Thoracic aorta (tissue), 2 donors: ENCODE measurements around the gene CHN2. TPM values are rescaled to one million over a fixed set of nuclear protein-coding genes. Genes with fewer than 3 reads are reported as not detected.

ENCODE experiments used
- ATAC-seq: fragments of 150-250 bp; one replicate; pipeline ENCODE4 v1.8.0; 2017; ENCODE audit warnings: low read depth; ENCODE audit not compliant: insufficient number of reproducible peaks, low FRiP score
- DNase-seq: peaks from one replicate; pipeline ENCODE4 v3.0.0-alpha.2; 2020; ENCODE audit warnings: low spot score
- H3K27ac ChIP-seq, 2 donors: fragments of 200-600 bp; sonication (generic); 1 replicate in 1 of 2; 2 replicates in 1 of 2; pipeline ENCODE4 v1.5.1; 2016; ENCODE audit warnings: mild to moderate bottlenecking in 2 of 2, moderate library complexity in 2 of 2
- H3K27me3 ChIP-seq: fragments of 200-600 bp; sonication (generic); replicated peaks from 2 replicates; pipeline ENCODE4 v1.6.0; 2016; ENCODE audit warnings: mild to moderate bottlenecking; ENCODE audit not compliant: insufficient read depth
- H3K36me3 ChIP-seq: fragments of 200-600 bp; sonication (generic); one replicate; pipeline ENCODE4 v1.5.1; 2016
- H3K4me1 ChIP-seq, 2 donors: fragments of 200-600 bp; sonication (generic); 1 replicate in 1 of 2; 2 replicates in 1 of 2; pipeline versions ENCODE4 v1.5.1 to v1.6.0; 2016; ENCODE audit warnings: low read depth in 2 of 2, mild to moderate bottlenecking in 1 of 2; ENCODE audit not compliant: control insufficient read depth in 1 of 2
- H3K4me3 ChIP-seq: fragments of 200-600 bp; sonication (generic); 2 replicates; pipeline ENCODE4 v1.5.1; 2016; ENCODE audit warnings: mild to moderate bottlenecking
- H3K9me3 ChIP-seq: fragments of 200-600 bp; sonication (generic); 2 replicates; pipeline ENCODE4 v1.5.1; 2016
- total RNA-seq, 2 donors: library from RNA; depleted of rRNA; stranded (reverse); fragments of >200 nt; gene quantifications; one replicate each; pipeline versions ENCODE4 v1.1.0 to v1.2.3, GENCODE V29; 2016
- TF ChIP-seq, protein P1 (sequence below): fragments of 200-600 bp; sonication (generic); IDR thresholded peaks from one replicate; pipeline ENCODE4 v1.5.1; 2019; ENCODE audit warnings: antibody characterized with exemption

Gene CHN2
- total RNA-seq, 2 donors from 2014 or later: 22.6 to 44.7 TPM

DNA sequence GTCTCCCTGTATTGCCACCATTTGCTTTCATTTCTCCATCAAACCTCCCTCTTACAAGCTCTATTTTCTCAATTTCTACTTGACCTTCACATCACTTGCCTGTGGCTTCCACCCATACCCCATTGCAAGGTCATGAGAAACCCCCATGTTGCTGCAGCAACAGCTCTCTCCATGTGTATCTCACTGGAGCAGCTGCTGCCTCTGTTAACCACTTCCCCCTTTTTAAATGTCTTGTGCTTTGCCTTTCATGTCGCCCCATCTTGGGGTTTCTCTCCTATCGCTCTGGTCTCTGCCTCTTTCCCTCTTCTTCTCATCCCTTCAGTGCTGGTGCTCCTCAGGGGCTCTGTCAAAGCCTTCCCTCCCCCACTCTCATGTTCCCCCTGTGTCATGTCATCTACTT, 148.8 kb downstream of the CHN2 start:
- no peaks in the 10 kb centered on the region for H3K9me3 ChIP-seq
- H3K4me1 ChIP-seq: peaks cover 0 to 3% of the 10 kb centered on the region in 2 donors
- H3K27ac ChIP-seq: no peak overlapping the region
- no peak overlapping the region for H3K4me3 ChIP-seq
- H3K36me3 ChIP-seq: no peaks in the 10 kb centered on the region
- ATAC-seq (no peak), DNase-seq (no peak)
- H3K27me3 ChIP-seq: no peaks in the 10 kb centered on the region
- TF ChIP-seq, protein P1, sequence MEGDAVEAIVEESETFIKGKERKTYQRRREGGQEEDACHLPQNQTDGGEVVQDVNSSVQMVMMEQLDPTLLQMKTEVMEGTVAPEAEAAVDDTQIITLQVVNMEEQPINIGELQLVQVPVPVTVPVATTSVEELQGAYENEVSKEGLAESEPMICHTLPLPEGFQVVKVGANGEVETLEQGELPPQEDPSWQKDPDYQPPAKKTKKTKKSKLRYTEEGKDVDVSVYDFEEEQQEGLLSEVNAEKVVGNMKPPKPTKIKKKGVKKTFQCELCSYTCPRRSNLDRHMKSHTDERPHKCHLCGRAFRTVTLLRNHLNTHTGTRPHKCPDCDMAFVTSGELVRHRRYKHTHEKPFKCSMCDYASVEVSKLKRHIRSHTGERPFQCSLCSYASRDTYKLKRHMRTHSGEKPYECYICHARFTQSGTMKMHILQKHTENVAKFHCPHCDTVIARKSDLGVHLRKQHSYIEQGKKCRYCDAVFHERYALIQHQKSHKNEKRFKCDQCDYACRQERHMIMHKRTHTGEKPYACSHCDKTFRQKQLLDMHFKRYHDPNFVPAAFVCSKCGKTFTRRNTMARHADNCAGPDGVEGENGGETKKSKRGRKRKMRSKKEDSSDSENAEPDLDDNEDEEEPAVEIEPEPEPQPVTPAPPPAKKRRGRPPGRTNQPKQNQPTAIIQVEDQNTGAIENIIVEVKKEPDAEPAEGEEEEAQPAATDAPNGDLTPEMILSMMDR: no peak

DNA sequence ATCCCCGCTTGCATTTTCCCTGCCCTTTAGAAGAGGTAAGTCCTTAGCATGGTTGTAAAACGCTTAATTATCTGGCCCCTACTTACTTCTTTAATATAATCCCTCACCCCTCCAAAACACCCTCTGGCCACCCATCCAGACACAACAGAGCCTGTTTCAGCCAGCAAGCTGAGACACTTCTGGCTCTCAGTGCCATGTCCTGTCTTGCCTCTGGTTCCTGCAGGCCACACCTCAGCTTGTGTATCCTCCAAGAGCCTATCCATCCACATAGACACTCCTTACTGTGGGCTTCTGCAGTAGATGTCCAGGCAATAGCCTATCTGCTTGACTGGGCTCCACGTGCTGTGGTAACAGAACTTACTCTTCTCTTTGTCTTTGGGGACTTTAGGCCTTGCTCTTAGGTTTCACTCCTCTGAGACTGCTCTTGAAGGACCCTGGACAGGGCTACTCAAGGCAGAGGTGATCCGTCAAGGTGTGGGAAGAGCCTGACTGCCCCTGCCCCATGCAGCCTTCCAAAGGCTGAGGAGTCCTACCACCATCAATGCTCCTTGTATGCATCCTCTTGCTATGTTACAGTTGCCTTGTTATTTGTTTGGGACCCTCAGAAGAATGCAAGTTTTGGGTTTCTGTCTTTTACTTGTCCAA, 149.9 kb downstream of the CHN2 start:
- no peaks in the 10 kb centered on the region for H3K9me3 ChIP-seq
- TF ChIP-seq, protein P1: no peak
- no peaks in the 10 kb centered on the region for H3K27me3 ChIP-seq
- DNase-seq (no peak), ATAC-seq (no peak)
- H3K4me3 ChIP-seq: no peak overlapping the region
- H3K36me3 ChIP-seq: no peaks in the 10 kb centered on the region
- no peaks in the 10 kb centered on the region for H3K4me1 ChIP-seq
- no peak overlapping the region for H3K27ac ChIP-seq

DNA sequence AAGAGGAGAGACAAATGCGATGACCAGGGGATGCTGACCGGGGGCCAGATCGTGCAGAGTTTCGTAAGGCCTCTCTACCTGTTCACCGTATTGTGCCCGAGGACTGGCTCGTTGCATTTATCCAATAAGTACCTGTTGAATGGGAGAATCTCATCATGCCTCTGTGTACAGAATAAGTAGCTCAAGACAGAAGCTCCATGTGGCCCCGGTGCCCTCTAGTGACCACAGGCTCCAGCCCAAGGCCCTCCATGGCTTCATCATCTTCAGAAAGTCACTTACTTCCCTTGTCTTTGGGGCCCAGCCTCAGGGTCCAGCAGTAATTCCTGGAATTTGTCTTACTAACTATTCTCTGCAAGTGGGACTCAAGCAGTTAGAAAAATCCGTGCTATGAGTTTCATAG, 151.0 kb downstream of the CHN2 start:
- H3K27me3 ChIP-seq: no peaks in the 10 kb centered on the region
- no peak overlapping the region for H3K27ac ChIP-seq
- no peaks in the 10 kb centered on the region for H3K4me1 ChIP-seq
- no peak overlapping the region for H3K4me3 ChIP-seq
- TF ChIP-seq, protein P1: no peak
- no peaks in the 10 kb centered on the region for H3K36me3 ChIP-seq
- H3K9me3 ChIP-seq: no peaks in the 10 kb centered on the region
- DNase-seq: no peak
- no peak for ATAC-seq

DNA sequence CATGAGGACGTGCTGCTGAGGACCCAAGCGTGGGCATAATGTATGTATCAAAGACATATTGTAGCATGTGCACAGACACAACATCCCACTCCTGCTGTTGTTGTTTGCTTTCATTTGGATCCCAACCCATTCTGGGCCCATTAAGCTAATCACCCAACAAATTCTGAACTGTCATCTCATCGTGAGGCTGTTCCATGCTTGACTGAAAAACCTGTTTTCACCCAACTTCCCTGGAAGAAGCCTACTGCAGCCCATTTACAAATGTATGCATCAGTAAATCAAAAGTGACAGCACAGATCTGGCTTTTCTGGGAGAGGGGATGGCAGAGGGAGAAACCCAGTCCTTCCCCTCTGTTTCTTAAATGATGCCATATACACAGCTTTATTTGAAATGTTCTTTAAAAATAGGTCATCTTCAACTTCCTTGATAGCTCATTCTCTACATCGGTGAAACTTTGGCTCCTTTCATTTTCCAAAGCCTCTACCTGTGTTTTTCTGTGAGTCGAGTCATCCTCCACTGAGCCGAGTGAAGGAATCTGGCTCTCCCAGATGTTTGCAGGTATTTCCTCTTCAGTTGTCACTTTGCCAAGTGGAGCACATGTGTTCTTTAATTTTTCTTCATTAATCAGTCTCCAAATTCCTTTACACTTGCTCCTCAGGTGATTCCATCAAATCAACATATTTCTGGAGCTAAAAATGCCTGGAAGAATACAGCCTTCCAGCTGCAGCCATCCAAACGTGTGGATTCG, 151.8 kb downstream of the CHN2 start:
- Histone ChIP-seq H3K36me3 (no peaks in the 10 kb centered on the region), H3K27ac (no peak overlapping the region), H3K27me3 (no peaks in the 10 kb centered on the region), H3K4me3 (no peak overlapping the region), H3K9me3 (no peaks in the 10 kb centered on the region), H3K4me1 (no peaks in the 10 kb centered on the region)
- ATAC-seq (no peak), DNase-seq (no peak)
- TF ChIP-seq, protein P1: no peak

DNA sequence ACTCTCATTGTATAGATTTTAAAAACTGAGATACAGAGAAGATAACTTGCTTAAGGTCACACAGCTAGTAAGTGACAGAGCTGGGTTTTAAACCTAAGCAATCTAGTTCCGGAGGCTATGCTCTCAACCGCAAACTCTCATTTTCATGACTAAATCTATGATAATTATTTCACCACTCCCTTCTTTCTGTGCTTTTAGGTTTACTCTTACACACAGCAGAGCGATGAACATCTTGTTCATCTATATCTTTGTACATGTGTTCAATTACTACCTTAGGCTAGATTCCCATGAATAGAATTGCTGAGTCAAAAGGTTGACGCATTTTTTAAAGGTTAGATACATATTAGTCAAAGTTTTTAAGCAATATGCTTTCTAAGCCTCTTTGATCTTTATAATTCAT, 154.8 kb downstream of the CHN2 start:
- H3K4me3 ChIP-seq: no peak overlapping the region
- no peaks in the 10 kb centered on the region for H3K27me3 ChIP-seq
- H3K27ac ChIP-seq: no peak overlapping the region
- H3K36me3 ChIP-seq: no peaks in the 10 kb centered on the region
- H3K9me3 ChIP-seq: no peaks in the 10 kb centered on the region
- H3K4me1 ChIP-seq: no peaks in the 10 kb centered on the region
- ATAC-seq: no peak
- no peak for DNase-seq
- TF ChIP-seq, protein P1: no peak
